ENCODE measurements around the gene ALAD. TPM values are rescaled to one million over a fixed set of nuclear protein-coding genes. Genes with fewer than 3 reads are reported as not detected.

The ALAD gene
- total and polyA plus RNA-seq, 9 of the 15 experiments (the other 6 are each of a cell fraction or from before 2014, with no cell fraction given): 1.3 to 12.7 (median 6.8) TPM

GRCh38 chr9:113410207-113410864 lies 9.3 kb upstream of the ALAD start, which contains the start of the genes C9orf43 and POLE3 (continued):
- TF ChIP-seq ZNF592 (IDR thresholded peaks at IDR 0.05) (peak; percentile 30; the same call in 1 of the 2 replicates), GATAD2B (IDR thresholded peaks at IDR 0.05; ENCODE audit: borderline replicate concordance) (peak; percentile 32; the same call in 1 of the 2 replicates), SNIP1 (IDR thresholded peaks at IDR 0.05; ENCODE audit: low read depth) (no peak), E2F1 (CRISPR knock-in tag; IDR thresholded peaks at IDR 0.05) (peak; percentile 69), CREBBP (IDR thresholded peaks at IDR 0.05; ENCODE audit: low read depth, low read length) (no peak), SMAD4 (CRISPR knock-in tag; conservative IDR thresholded peaks at IDR 0.05) (peak; percentile 73), E2F6 (IDR thresholded peaks at IDR 0.05; ENCODE audit: borderline replicate concordance in 1 of 2, extremely low read depth in 1 of 2, insufficient read depth in 1 of 2, insufficient read length in 1 of 2, low read depth in 1 of 2, low read length in 1 of 2, poor library complexity in 1 of 2, severe bottlenecking in 1 of 2) (peak; percentile 81 to 86), ESRRA (IDR thresholded peaks at IDR 0.05; ENCODE audit: borderline replicate concordance, low read depth) (peak; percentile 62; the same call in 1 of the 2 replicates), RBM34 (IDR thresholded peaks at IDR 0.05; ENCODE audit: borderline replicate concordance, insufficient read depth, low read length) (no peak), ZNF644 (tag; IDR thresholded peaks at IDR 0.05; ENCODE audit: low read depth) (no peak), TARDBP (IDR thresholded peaks at IDR 0.05) (no peak), ZNF696 (CRISPR knock-in tag; conservative IDR thresholded peaks at IDR 0.05) (no peak), ZNF12 (CRISPR knock-in tag; IDR thresholded peaks at IDR 0.05) (0 out of 2 replicates have a peak, but pooled peaks have one; percentile 64), IRF1 (CRISPR knock-in tag; IDR thresholded peaks at IDR 0.05; ENCODE audit: borderline replicate concordance) (no peak), SIX5 (IDR thresholded peaks at IDR 0.05; ENCODE audit: borderline replicate concordance in 1 of 2, insufficient read depth in 1 of 2, low read depth in 1 of 2, low read length in 2 of 2) (no peak), FOXM1 (IDR thresholded peaks at IDR 0.05; ENCODE audit: low read depth) (peak; percentile 54), FOXM1 (CRISPR knock-in tag; IDR thresholded peaks at IDR 0.05; ENCODE audit: low read depth) (no peak)
